Epithelial cell of esophagus (primary cell): Measurements from ENCODE around the gene ATP1B2.

ENCODE experiments used
- DNase-seq: peaks from one replicate; pipeline ENCODE4 v3.0.0; 2010; ENCODE audit warnings: low read depth
- H3K4me3 ChIP-seq: 2 replicates; pipeline ENCODE4 v1.5.1; 2011; ENCODE audit warnings: mild to moderate bottlenecking, low read length, control low read depth
- CTCF ChIP-seq: IDR thresholded peaks from 2 replicates; pipeline ENCODE4 v1.5.1; 2011; ENCODE audit warnings: low read depth, mild to moderate bottlenecking, low read length, control low read depth, inconsistent platforms; ENCODE audit not compliant: insufficient read depth; ENCODE audit errors: missing control alignments

Gene ATP1B2

GRCh38 chr17:7650509-7651096 lies at the start of gene ATP1B2:
Gene ATP1B2 (plus strand): TSS chr17:7650926. CDS start chr17:7651519, 593 bp downstream.
- DNase-seq, result peak; percentile 56
- TF ChIP-seq CTCF, result no peak
- H3K4me3 ChIP-seq, result peak within 1 kb of the TSS; percentile 19

GRCh38 chr17:7606280-7606679 lies 44.4 kb upstream of the ATP1B2 start:
- TF ChIP-seq CTCF, result no peak
- H3K4me3 ChIP-seq, result no peak overlapping the region
- DNase-seq, result no peak

GRCh38 chr17:7610641-7611040 lies 40.1 kb upstream of the ATP1B2 start:
- no peak for TF ChIP-seq CTCF
- H3K4me3 ChIP-seq, result no peak overlapping the region
- DNase-seq, result no peak

- no peak for TF ChIP-seq CTCF
- DNase-seq, result no peak
- H3K4me3 ChIP-seq, result no peak overlapping the region
These were observed 39.0 kb upstream of the ATP1B2 start for GRCh38 chr17:7611635-7612293.

- no peak overlapping the region for H3K4me3 ChIP-seq
- no peak for TF ChIP-seq CTCF
- no peak for DNase-seq
These were observed 38.5 kb upstream of the ATP1B2 start for GRCh38 chr17:7612294-7612640.

- DNase-seq, result peak; percentile 37
- peak overlapping the region; percentile 94 for H3K4me3 ChIP-seq
- no peak for TF ChIP-seq CTCF
These were observed 36.8 kb upstream of the ATP1B2 start for GRCh38 chr17:7613769-7614424.
